Endothelial cell of umbilical vein (primary cell): ENCODE measurements around the gene PDCD11. TPM values are rescaled to one million over a fixed set of nuclear protein-coding genes. Genes with fewer than 3 reads are reported as not detected.

Source experiments
- BruUV-seq: library from RNA; stranded (reverse); fragments of 400-500 nt; replicated peaks from 2 replicates; lab custom pipeline; 2021; lab: Mats Ljungman, UMichigan
- CTCF ChIA-PET: fragments of 300-600, 350-600 bp; sonication (Branson Sonifier 250); formaldehyde crosslinking; loops from one replicate; lab custom pipeline; 2021; ENCODE audit warnings: antibody characterized with exemption, inconsistent platforms; lab: Charles Lee
- POLR2A ChIA-PET: fragments of 300-600, 350-600 bp; sonication (Branson Sonifier 250); formaldehyde crosslinking; loops from one replicate; lab custom pipeline; 2021; ENCODE audit warnings: antibody characterized with exemption, inconsistent platforms; lab: Charles Lee
- DNase-seq: peaks from one replicate; pipeline ENCODE4 v3.0.0-alpha.2; 2011; ENCODE audit warnings: low read depth, low spot score
- FAIRE-seq: peaks from 2 replicates; lab custom pipeline; 2011; peaks lifted over from hg19 to GRCh38; lab: Jason Lieb, UNC
- H2AFZ ChIP-seq: 2 replicates; pipeline ENCODE4 v1.6.0; 2012; ENCODE audit warnings: low read depth, low read length, control low read depth, inconsistent platforms
- H3K27ac ChIP-seq: 2 replicates; pipeline ENCODE4 v1.5.1; 2011; ENCODE audit warnings: low read depth, mild to moderate bottlenecking, control low read depth, low read length, moderate library complexity; ENCODE audit not compliant: insufficient read depth
- H3K27me3 ChIP-seq, 2 experiments: 2 replicates each; pipeline versions ENCODE4 v1.6.0 to v1.6.1; 2011; ENCODE audit warnings: low read length in 2 of 2, mixed read lengths in 1 of 2; ENCODE audit not compliant: control insufficient read depth in 2 of 2, insufficient read depth in 2 of 2
- H3K36me3 ChIP-seq, 2 experiments: 2 replicates in 1 of 2; 3 replicates in 1 of 2; pipeline ENCODE4 v1.5.1; 2011; ENCODE audit warnings: low read length in 2 of 2, mild to moderate bottlenecking in 1 of 2, moderate library complexity in 1 of 2; ENCODE audit not compliant: control insufficient read depth in 2 of 2, insufficient read depth in 2 of 2; ENCODE audit errors: extremely low read depth in 1 of 2
- H3K4me1 ChIP-seq: 3 replicates; pipeline ENCODE4 v1.5.1; 2011; ENCODE audit warnings: mild to moderate bottlenecking, low read length; ENCODE audit not compliant: control insufficient read depth, insufficient read depth; ENCODE audit errors: extremely low read depth
- H3K4me2 ChIP-seq: 2 replicates; pipeline ENCODE4 v1.6.1; 2011; ENCODE audit warnings: low read length, control low read depth, mixed read lengths; ENCODE audit not compliant: insufficient read depth
- H3K4me3 ChIP-seq, 3 experiments: fragments of 200-600 bp in 1 of 3; sonication (generic), shearing (Covaris generic) in 1 of 3; replicated peaks in 1 of 3; 2 replicates each; pipeline ENCODE4 v1.5.1; 2011 to 2016; ENCODE audit warnings: control low read depth in 3 of 3, low read length in 3 of 3, mild to moderate bottlenecking in 2 of 3, inconsistent platforms in 1 of 3, low read depth in 1 of 3, moderate library complexity in 1 of 3; ENCODE audit not compliant: insufficient read depth in 1 of 3
- H3K79me2 ChIP-seq: 2 replicates; pipeline ENCODE4 v1.6.0; 2012; ENCODE audit warnings: low read length, inconsistent platforms; ENCODE audit not compliant: control insufficient read depth, insufficient read depth
- H3K9ac ChIP-seq: replicated peaks from 2 replicates; pipeline ENCODE3; 2011; ENCODE audit warnings: low read length, control low read depth; ENCODE audit not compliant: insufficient read depth; ENCODE audit errors: extremely low read depth
- H3K9me1 ChIP-seq: replicated peaks from 3 replicates; pipeline ENCODE4 v1.6.0; 2011; ENCODE audit warnings: mild to moderate bottlenecking, low read length; ENCODE audit not compliant: control insufficient read depth, insufficient read depth; ENCODE audit errors: extremely low read depth
- H3K9me3 ChIP-seq: replicated peaks from 2 replicates; pipeline ENCODE4 v1.5.1; 2012; ENCODE audit warnings: low read length, inconsistent platforms; ENCODE audit not compliant: control insufficient read depth, insufficient read depth
- H4K20me1 ChIP-seq: replicated peaks from 2 replicates; pipeline ENCODE3; 2011; ENCODE audit warnings: mild to moderate bottlenecking, low read length; ENCODE audit not compliant: control insufficient read depth, insufficient read depth; ENCODE audit errors: extremely low read depth
- CTCF ChIP-seq, 2 donors: IDR thresholded peaks; 1 replicate in 1 of 2; 2 replicates in 1 of 2; pipeline ENCODE4 v1.5.1; 2011; ENCODE audit warnings: low read length in 2 of 2, mild to moderate bottlenecking in 2 of 2, moderate library complexity in 2 of 2, control low read depth in 1 of 2, inconsistent platforms in 1 of 2, low read depth in 1 of 2; ENCODE audit not compliant: insufficient read depth in 1 of 2; ENCODE audit errors: extremely low read depth in 1 of 2
- EZH2 ChIP-seq: IDR thresholded peaks from 2 replicates; pipeline ENCODE4 v1.6.1; 2012; ENCODE audit warnings: borderline replicate concordance, low read depth, mild to moderate bottlenecking, moderate library complexity, low read length, inconsistent platforms; ENCODE audit not compliant: severe bottlenecking
- FOS ChIP-seq: IDR thresholded peaks from 2 replicates; pipeline ENCODE4 v1.6.1; 2011; ENCODE audit warnings: mild to moderate bottlenecking, low read length, moderate library complexity, borderline replicate concordance; ENCODE audit not compliant: insufficient read depth
- GATA2 ChIP-seq: IDR thresholded peaks from 2 replicates; pipeline ENCODE4 v1.7.0; 2011; ENCODE audit warnings: low read depth, mild to moderate bottlenecking, moderate library complexity, mixed read lengths, low read length; ENCODE audit not compliant: insufficient read length, insufficient read depth
- JUN ChIP-seq: IDR thresholded peaks from 2 replicates; pipeline ENCODE4 v1.6.1; 2011; ENCODE audit warnings: borderline replicate concordance, low read depth; ENCODE audit not compliant: insufficient read length, insufficient read depth
- MYC ChIP-seq: IDR thresholded peaks from one replicate; pipeline ENCODE4 v1.6.1; 2011; ENCODE audit warnings: mild to moderate bottlenecking, low read depth, low read length
- POLR2A ChIP-seq: IDR thresholded peaks from 2 replicates; pipeline ENCODE4 v1.6.1; 2012; ENCODE audit warnings: low read depth, mild to moderate bottlenecking, control low read depth, low read length
- POLR2AphosphoS5 ChIP-seq: IDR thresholded peaks from 2 replicates; pipeline ENCODE4 v1.6.1; 2012; ENCODE audit warnings: low read depth, mild to moderate bottlenecking, control low read depth, low read length, moderate library complexity; ENCODE audit not compliant: insufficient read depth
- dilution Hi-C: fragments of 300-500 bp; cut with MboI; formaldehyde crosslinking; loops from one replicate; pipeline ENCODE4 v1.15.0; 2019; ENCODE audit warnings: low sequenced_read_pairs; ENCODE audit not compliant: extremely low pct_ligation_motif_present
- intact Hi-C: fragments of 100-400 bp; cut with micrococcal nuclease; formaldehyde crosslinking; loops from one replicate; pipeline ENCODE4 v1.10.0; 2022
- polyA plus RNA-seq, 4 experiments: library from polyadenylated mRNA; depleted of rRNA in 3 of 4; stranded (reverse) in 3 of 4; unstranded in 1 of 4; fragments of >200 nt; gene quantifications; 2 replicates each; pipeline versions ENCODE4 v1.2.1 to v1.2.3, GENCODE V29; 2011 to 2012; ENCODE audit warnings: missing spikeins in 1 of 4
- total RNA-seq: library from RNA; stranded (reverse); gene quantifications from 2 replicates; pipeline ENCODE4 v1.2.3, GENCODE V29; 2021
- TF ChIP-seq, protein P1 (sequence below): IDR thresholded peaks from 2 replicates; pipeline ENCODE4 v1.6.1; 2011; ENCODE audit not compliant: insufficient read depth, insufficient read length

PDCD11 gene
- total and polyA plus RNA-seq, 2 donors (not counting 3 experiments of a cell fraction or from before 2014, with no cell fraction given), result 12.6 to 52.7 TPM

DNA sequence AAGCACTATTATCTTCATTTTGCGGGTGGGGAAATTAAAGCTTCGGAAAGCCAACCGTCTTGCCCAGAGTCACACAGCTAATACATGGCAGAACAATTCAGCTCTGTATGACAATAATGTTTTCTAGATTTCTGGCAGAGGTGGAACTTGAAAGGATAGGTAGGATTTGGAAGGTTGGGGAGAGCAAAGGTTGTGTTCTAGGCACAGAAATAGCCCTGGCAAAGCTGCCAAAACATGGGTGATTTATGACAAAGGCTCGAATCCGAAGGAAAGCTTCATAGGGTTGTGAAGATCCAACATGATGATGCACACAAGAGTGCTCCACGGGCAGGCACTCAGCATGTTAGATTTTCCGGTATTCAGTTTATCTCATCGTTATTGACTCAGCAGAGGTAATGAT, 19.2 kb downstream of the PDCD11 start:
- H3K4me3 ChIP-seq, result no peak overlapping the region
- CTCF ChIA-PET, result interaction anchor here (1.0 to 4.3 kb wide), 9 partner anchors 10 to 178 kb away, joined by 3 to 45 read pairs (median 17); partner anchors contain the start of genes ATP5MK, NEURL1 and PDCD11
- no peaks in the 10 kb centered on the region for H3K9me1 ChIP-seq
- intact Hi-C loops, result no loop called here
- no TSS peak for BruUV-seq
- no peaks in the 10 kb centered on the region for H3K4me1 ChIP-seq
- H3K4me2 ChIP-seq, result no peak overlapping the region
- TF ChIP-seq FOS, result no peak
- TF ChIP-seq EZH2, result no peak
- no peak for TF ChIP-seq POLR2AphosphoS5
- TF ChIP-seq GATA2, result no peak
- TF ChIP-seq CTCF (IDR thresholded peaks at IDR 0.05; ENCODE audit: extremely low read depth in 1 of 2, insufficient read depth in 1 of 2, low read depth in 1 of 2, low read length in 2 of 2), result no peak
- TF ChIP-seq, protein P1, sequence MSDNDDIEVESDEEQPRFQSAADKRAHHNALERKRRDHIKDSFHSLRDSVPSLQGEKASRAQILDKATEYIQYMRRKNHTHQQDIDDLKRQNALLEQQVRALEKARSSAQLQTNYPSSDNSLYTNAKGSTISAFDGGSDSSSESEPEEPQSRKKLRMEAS, result no peak
- TF ChIP-seq POLR2A, result no peak
- TF ChIP-seq JUN, result no peak
- TF ChIP-seq MYC, result no peak
- H3K27ac ChIP-seq, result no peak overlapping the region
- no peak overlapping the region for H3K9ac ChIP-seq
- no peaks in the 10 kb centered on the region for H3K9me3 ChIP-seq
- H3K27me3 ChIP-seq, result no peaks in the 10 kb centered on the region
- FAIRE-seq, result peak; percentile 33
- no peaks in the 10 kb centered on the region for H3K79me2 ChIP-seq
- POLR2A ChIA-PET, result no interaction called here
- H4K20me1 ChIP-seq, result no peaks in the 10 kb centered on the region
- peaks cover 49 to 60% of the 10 kb centered on the region in 2 experiments for H3K36me3 ChIP-seq
- H2AFZ ChIP-seq, result no peak overlapping the region
- DNase-seq, result no peak
- dilution Hi-C loops, result no loop called here
